Measurements from ENCODE around the gene PAM. TPM values are rescaled to one million over a fixed set of nuclear protein-coding genes. Genes with fewer than 3 reads are reported as not detected.

The PAM gene
- polyA plus RNA-seq, 1 donor (not counting 4 experiments of a cell fraction or from before 2014, with no cell fraction given) = 149 TPM

- H4K20me1 ChIP-seq (ENCODE audit: control insufficient read depth, extremely low read depth, insufficient read depth, low read length) = no peaks in the 10 kb centered on the region
- no peak overlapping the region for H3K9ac ChIP-seq (ENCODE audit: control insufficient read depth, extremely low read depth, insufficient read depth, low read length)
- H3K9me1 ChIP-seq (ENCODE audit: control insufficient read depth, extremely low read depth, insufficient read depth, low read length) = no peaks in the 10 kb centered on the region
- H3K27ac ChIP-seq (ENCODE audit: control insufficient read depth, insufficient read depth, low read length) = no peak overlapping the region
- H3K79me2 ChIP-seq (ENCODE audit: control insufficient read depth, insufficient read depth, low read length) = no peaks in the 10 kb centered on the region
- dilution Hi-C loops (cut with MboI; ENCODE audit: extremely low pct_ligation_motif_present, low sequenced_read_pairs) = no loop called here
- H2AFZ ChIP-seq (ENCODE audit: control insufficient read depth, low read length) = no peak overlapping the region
- FAIRE-seq (no peak), DNase-seq (ENCODE audit: low read depth, low spot score) (no peak)
- H3K4me3 ChIP-seq (ENCODE audit: control insufficient read depth in 2 of 3, extremely low read depth in 1 of 3, insufficient read depth in 2 of 3, low read depth in 1 of 3, low read length in 3 of 3) = no peak overlapping the region
- H3K9me3 ChIP-seq (ENCODE audit: control insufficient read depth, low read depth, low read length) = no peaks in the 10 kb centered on the region
- no peak overlapping the region for H3K4me2 ChIP-seq (ENCODE audit: control insufficient read depth, extremely low read depth, insufficient read depth, low read depth, low read length)
- no peaks in the 10 kb centered on the region for H3K4me1 ChIP-seq (ENCODE audit: control insufficient read depth, extremely low read depth, insufficient read depth, low read length)
- TF ChIP-seq CTCF (optimal IDR thresholded peaks at IDR 0.05 in 1 of 3, IDR thresholded peaks at IDR 0.05 in 1 of 3, conservative IDR thresholded peaks at IDR 0.05 in 1 of 3; ENCODE audit: extremely low read depth in 1 of 3, insufficient read depth in 2 of 3, low read length in 3 of 3) = no peak
- TF ChIP-seq EZH2 (IDR thresholded peaks at IDR 0.05; ENCODE audit: low read length) = no peak
- H3K36me3 ChIP-seq (ENCODE audit: control insufficient read depth in 2 of 2, extremely low read depth in 1 of 2, insufficient read depth in 2 of 2, low read length in 2 of 2) = no peaks in the 10 kb centered on the region
- no peaks in the 10 kb centered on the region for H3K27me3 ChIP-seq (ENCODE audit: control insufficient read depth, extremely low read depth, insufficient read depth, low read length)
Measured at GRCh38 chr5:102731693-102732092, 23.4 kb upstream of the PAM start.

- no peaks in the 10 kb centered on the region for H3K9me3 ChIP-seq (ENCODE audit: control insufficient read depth, low read depth, low read length)
- no peaks in the 10 kb centered on the region for H3K27me3 ChIP-seq (ENCODE audit: control insufficient read depth, extremely low read depth, insufficient read depth, low read length)
- no peak overlapping the region for H2AFZ ChIP-seq (ENCODE audit: control insufficient read depth, low read length)
- DNase-seq (ENCODE audit: low read depth, low spot score) (no peak), FAIRE-seq (no peak)
- no peaks in the 10 kb centered on the region for H3K79me2 ChIP-seq (ENCODE audit: control insufficient read depth, insufficient read depth, low read length)
- TF ChIP-seq EZH2 (IDR thresholded peaks at IDR 0.05; ENCODE audit: low read length) (no peak), CTCF (optimal IDR thresholded peaks at IDR 0.05 in 1 of 3, IDR thresholded peaks at IDR 0.05 in 1 of 3, conservative IDR thresholded peaks at IDR 0.05 in 1 of 3; ENCODE audit: extremely low read depth in 1 of 3, insufficient read depth in 2 of 3, low read length in 3 of 3) (no peak)
- H3K27ac ChIP-seq (ENCODE audit: control insufficient read depth, insufficient read depth, low read length) = no peak overlapping the region
- dilution Hi-C loops (cut with MboI; ENCODE audit: extremely low pct_ligation_motif_present, low sequenced_read_pairs) = no loop called here
- no peak overlapping the region for H3K4me2 ChIP-seq (ENCODE audit: control insufficient read depth, extremely low read depth, insufficient read depth, low read depth, low read length)
- H3K9me1 ChIP-seq (ENCODE audit: control insufficient read depth, extremely low read depth, insufficient read depth, low read length) = no peaks in the 10 kb centered on the region
- H4K20me1 ChIP-seq (ENCODE audit: control insufficient read depth, extremely low read depth, insufficient read depth, low read length) = no peaks in the 10 kb centered on the region
- no peak overlapping the region for H3K9ac ChIP-seq (ENCODE audit: control insufficient read depth, extremely low read depth, insufficient read depth, low read length)
- H3K4me3 ChIP-seq (ENCODE audit: control insufficient read depth in 2 of 3, extremely low read depth in 1 of 3, insufficient read depth in 2 of 3, low read depth in 1 of 3, low read length in 3 of 3) = no peak overlapping the region
- no peaks in the 10 kb centered on the region for H3K36me3 ChIP-seq (ENCODE audit: control insufficient read depth in 2 of 2, extremely low read depth in 1 of 2, insufficient read depth in 2 of 2, low read length in 2 of 2)
- no peaks in the 10 kb centered on the region for H3K4me1 ChIP-seq (ENCODE audit: control insufficient read depth, extremely low read depth, insufficient read depth, low read length)
Measured at GRCh38 chr5:102733534-102733933, 21.6 kb upstream of the PAM start.
